B cell (primary cell): Measurements from ENCODE around the gene ACSM3.

ENCODE experiments used
- EZH2 ChIP-seq: IDR thresholded peaks from 2 replicates; pipeline ENCODE4 v1.6.1; 2012; ENCODE audit warnings: borderline replicate concordance, low read depth, mild to moderate bottlenecking, moderate library complexity, low read length; ENCODE audit not compliant: insufficient read depth, poor library complexity, severe bottlenecking
- TF ChIP-seq, protein P1 (sequence below): fragments of 200-600 bp; IDR thresholded peaks from one replicate; pipeline ENCODE4 v1.8.0; 2022; ENCODE audit warnings: antibody characterized with exemption, mild to moderate bottlenecking

GRCh38 chr16:20767577-20767976 lies 3.8 kb downstream of the ACSM3 start:
- TF ChIP-seq, protein P1, sequence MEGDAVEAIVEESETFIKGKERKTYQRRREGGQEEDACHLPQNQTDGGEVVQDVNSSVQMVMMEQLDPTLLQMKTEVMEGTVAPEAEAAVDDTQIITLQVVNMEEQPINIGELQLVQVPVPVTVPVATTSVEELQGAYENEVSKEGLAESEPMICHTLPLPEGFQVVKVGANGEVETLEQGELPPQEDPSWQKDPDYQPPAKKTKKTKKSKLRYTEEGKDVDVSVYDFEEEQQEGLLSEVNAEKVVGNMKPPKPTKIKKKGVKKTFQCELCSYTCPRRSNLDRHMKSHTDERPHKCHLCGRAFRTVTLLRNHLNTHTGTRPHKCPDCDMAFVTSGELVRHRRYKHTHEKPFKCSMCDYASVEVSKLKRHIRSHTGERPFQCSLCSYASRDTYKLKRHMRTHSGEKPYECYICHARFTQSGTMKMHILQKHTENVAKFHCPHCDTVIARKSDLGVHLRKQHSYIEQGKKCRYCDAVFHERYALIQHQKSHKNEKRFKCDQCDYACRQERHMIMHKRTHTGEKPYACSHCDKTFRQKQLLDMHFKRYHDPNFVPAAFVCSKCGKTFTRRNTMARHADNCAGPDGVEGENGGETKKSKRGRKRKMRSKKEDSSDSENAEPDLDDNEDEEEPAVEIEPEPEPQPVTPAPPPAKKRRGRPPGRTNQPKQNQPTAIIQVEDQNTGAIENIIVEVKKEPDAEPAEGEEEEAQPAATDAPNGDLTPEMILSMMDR: no peak
- TF ChIP-seq EZH2: no peak
